HG03135 (cell line): ENCODE measurements around the gene BPIFB4.

Source experiments
- ATAC-seq: cut with Tn5 transposase; IDR thresholded peaks from one replicate; pipeline ENCODE4 v1.9.1; 2021; ENCODE audit warnings: mild to moderate bottlenecking, moderate library complexity; ENCODE audit not compliant: unreplicated experiment

Gene BPIFB4

GRCh38 chr20:33160681-33161080 is 81.2 kb downstream of the BPIFB4 start:
- no peak for ATAC-seq
